Activated naive CD4-positive, alpha-beta T cell treated with anti-CD3 and anti-CD28 coated beads, Interleukin-2, amount 10 ng/mL, durations not matched to agents 7 days and 5 days (primary cell): Measurements from ENCODE around the gene CDK6.
"Not testable (repeated sequence)": the region's sequence is repeated elsewhere in the genome, so short reads cannot be mapped to it uniquely, and the experiment has no call there.

Source experiments
- CTCF ChIA-PET: fragments of 350-600 bp; sonication (Branson Sonifier 250); formaldehyde crosslinking; loops from one replicate; lab custom pipeline; 2021; ENCODE audit warnings: antibody characterized with exemption; lab: Charles Lee
- DNase-seq: peaks from one replicate; pipeline ENCODE4 v3.0.0-alpha.2; 2020
- H3K27ac Mint-ChIP-seq: one replicate; pipeline ENCODE4 v1.8.0; 2021; ENCODE audit warnings: mild to moderate bottlenecking, moderate library complexity, mixed read lengths
- H3K27me3 Mint-ChIP-seq: one replicate; pipeline ENCODE4 v1.8.0; 2021; ENCODE audit warnings: mild to moderate bottlenecking, mixed read lengths
- H3K36me3 Mint-ChIP-seq: one replicate; pipeline ENCODE4 v1.8.0; 2021; ENCODE audit warnings: mixed read lengths
- H3K4me1 Mint-ChIP-seq: one replicate; pipeline ENCODE4 v1.8.0; 2021; ENCODE audit warnings: mixed read lengths
- H3K4me3 Mint-ChIP-seq: one replicate; pipeline ENCODE4 v1.8.0; 2021; ENCODE audit warnings: mild to moderate bottlenecking, moderate library complexity, mixed read lengths
- H3K9me3 Mint-ChIP-seq: one replicate; pipeline ENCODE4 v1.8.0; 2021; ENCODE audit warnings: mixed read lengths

Gene CDK6

DNA sequence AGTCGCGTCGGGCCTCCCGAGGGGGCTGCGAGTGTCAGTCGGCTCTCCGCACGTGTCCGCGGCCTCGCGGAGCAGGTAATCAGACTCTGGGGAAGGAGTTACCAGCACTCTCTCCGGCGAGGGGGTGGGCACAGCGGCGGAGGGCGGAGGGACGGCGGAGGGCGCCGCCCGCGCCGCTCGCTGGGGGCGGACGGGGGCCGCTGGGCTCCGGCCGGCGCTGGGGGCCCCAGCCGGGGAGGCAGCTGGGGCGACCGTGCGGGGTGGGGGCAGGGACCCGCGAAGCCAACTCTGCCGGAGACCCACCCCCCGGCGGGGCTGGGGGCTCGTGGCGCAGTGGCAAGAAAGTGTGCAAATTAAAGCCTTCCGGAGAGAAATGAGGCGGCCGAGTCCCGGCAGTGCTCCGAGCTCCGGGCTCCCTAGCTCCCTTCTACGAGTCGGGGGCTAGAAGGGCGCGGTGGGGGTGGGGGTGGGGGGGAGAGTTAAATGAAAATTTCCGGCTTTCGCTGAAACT is at the start of gene CDK6:
CDK6 (minus strand) TSS at position 85 of the 511 bp plus-strand sequence. CDS start 3,250 bp downstream, outside the sequence.
- no peaks in the 10 kb centered on the region for H3K9me3 Mint-ChIP-seq
- DNase-seq = peak; percentile 81
- CTCF ChIA-PET = interaction anchor here (0.7 to 3.1 kb wide), 2 partner anchors 18 to 216 kb away, joined by 3 to 14 read pairs; no protein-coding TSS in a partner anchor
- H3K27ac Mint-ChIP-seq = peak within 1 kb of the TSS; percentile 87
- H3K27me3 Mint-ChIP-seq = peaks cover 41% of the 10 kb centered on the region
- H3K4me3 Mint-ChIP-seq = peak within 1 kb of the TSS; percentile 86
- peaks cover 30% of the 10 kb centered on the region for H3K36me3 Mint-ChIP-seq
- peaks cover 16% of the 10 kb centered on the region for H3K4me1 Mint-ChIP-seq

DNA sequence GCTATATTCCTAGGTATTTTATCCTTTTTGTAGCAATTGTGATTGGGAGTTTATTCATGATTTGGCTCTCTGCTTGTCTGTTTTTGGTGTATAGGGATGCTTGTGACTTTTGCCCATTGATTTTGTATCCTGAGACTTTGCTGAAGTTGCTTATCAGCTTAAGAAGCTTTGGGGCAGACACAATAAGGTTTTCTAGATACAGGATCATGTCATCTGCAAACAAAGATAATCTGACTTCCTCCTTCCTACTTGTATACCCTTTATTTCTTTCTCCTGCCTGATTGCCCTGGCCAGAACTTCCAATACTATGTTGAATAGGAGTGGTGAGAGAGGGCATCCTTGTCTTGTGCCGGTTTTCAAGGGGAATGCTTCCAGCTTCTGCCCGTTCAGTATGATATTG is 49.7 kb upstream of the CDK6 start:
- not testable (repeated sequence) for H3K4me3 Mint-ChIP-seq, H3K27ac Mint-ChIP-seq, H3K4me1 Mint-ChIP-seq, DNase-seq
- Mint-ChIP-seq H3K9me3 (peaks cover 41% of the 10 kb centered on the region), H3K27me3 (peaks cover 15% of the 10 kb centered on the region), H3K36me3 (peaks cover 15% of the 10 kb centered on the region)
- CTCF ChIA-PET = interaction anchor here (0.7 kb wide), 1 partner anchor 9 kb away, joined by 3 read pairs; no protein-coding TSS in a partner anchor

DNA sequence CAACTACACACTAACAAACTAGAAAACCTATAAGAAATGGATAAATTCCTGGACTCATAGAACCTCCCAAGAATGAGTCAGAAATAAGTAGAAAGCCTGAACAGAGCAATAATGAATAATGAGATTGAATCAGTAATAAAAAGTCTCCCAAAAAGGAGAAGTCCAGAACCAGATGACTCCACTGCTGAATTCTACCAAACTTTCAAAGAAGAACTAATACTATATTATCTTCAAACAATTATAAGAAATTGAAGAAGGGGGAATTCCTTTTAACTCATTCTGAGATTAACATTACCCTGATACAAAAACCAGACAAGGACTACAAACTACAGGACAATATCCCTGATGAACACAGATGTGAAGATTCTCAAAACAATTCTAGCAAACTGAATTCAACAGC is 47.8 kb upstream of the CDK6 start:
- peaks cover 12% of the 10 kb centered on the region for H3K27me3 Mint-ChIP-seq
- peaks cover 41% of the 10 kb centered on the region for H3K9me3 Mint-ChIP-seq
- DNase-seq = no peak
- H3K4me1 Mint-ChIP-seq = peaks cover 15% of the 10 kb centered on the region
- H3K27ac Mint-ChIP-seq = no peak overlapping the region
- CTCF ChIA-PET = no interaction called here
- no peak overlapping the region for H3K4me3 Mint-ChIP-seq
- peaks cover 15% of the 10 kb centered on the region for H3K36me3 Mint-ChIP-seq

DNA sequence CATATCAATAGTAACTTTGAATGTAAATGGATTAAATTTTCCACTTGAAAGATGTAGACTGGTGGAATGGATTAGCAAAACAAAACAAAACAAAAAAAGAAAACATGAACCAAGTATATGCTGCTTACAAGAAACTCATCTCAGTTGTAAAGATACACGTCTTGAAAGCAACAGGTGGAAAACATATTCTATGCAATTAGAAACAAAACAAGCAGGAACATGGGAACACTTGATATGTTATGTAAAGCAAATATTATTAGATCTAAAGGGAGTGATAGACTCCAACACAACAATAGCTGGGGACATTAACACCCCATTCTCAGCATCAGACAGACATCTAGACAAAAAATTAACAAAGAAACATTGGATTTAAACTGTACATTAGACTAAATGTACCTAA is 46.4 kb upstream of the CDK6 start:
- no peak for DNase-seq
- H3K36me3 Mint-ChIP-seq = peaks cover 15% of the 10 kb centered on the region
- CTCF ChIA-PET = no interaction called here
- H3K9me3 Mint-ChIP-seq = peaks cover 35% of the 10 kb centered on the region
- H3K27me3 Mint-ChIP-seq = peaks cover 5% of the 10 kb centered on the region
- H3K4me1 Mint-ChIP-seq = peaks cover 15% of the 10 kb centered on the region
- no peak overlapping the region for H3K27ac Mint-ChIP-seq
- H3K4me3 Mint-ChIP-seq = no peak overlapping the region

DNA sequence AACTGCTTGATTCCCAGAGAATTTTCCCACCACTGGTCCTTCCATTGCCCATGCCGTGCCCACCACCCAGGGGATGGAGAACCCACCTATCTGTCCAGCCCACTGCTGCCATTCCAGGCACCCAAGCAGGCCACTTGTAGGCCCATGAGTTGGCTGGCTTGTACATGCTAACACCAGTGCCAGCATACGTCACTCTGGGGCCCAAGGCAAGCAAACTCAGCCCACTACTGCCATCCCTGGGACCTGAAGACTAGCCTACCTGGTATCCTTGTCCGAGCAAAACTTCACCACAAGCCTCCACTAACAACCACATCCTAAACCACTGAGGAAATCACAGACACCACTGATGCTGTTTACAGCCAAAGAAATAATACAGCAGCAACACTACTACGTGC is 44.7 kb upstream of the CDK6 start:
- Mint-ChIP-seq H3K27ac (no peak overlapping the region), H3K36me3 (peaks cover 14% of the 10 kb centered on the region), H3K9me3 (peaks cover 23% of the 10 kb centered on the region), H3K4me1 (peaks cover 27% of the 10 kb centered on the region), H3K4me3 (no peak overlapping the region), H3K27me3 (peaks cover 2% of the 10 kb centered on the region)
- CTCF ChIA-PET = interaction anchor here (1.0 to 1.2 kb wide), 2 partner anchors 156 to 173 kb away, joined by 3 to 4 read pairs; no protein-coding TSS in a partner anchor
- no peak for DNase-seq

DNA sequence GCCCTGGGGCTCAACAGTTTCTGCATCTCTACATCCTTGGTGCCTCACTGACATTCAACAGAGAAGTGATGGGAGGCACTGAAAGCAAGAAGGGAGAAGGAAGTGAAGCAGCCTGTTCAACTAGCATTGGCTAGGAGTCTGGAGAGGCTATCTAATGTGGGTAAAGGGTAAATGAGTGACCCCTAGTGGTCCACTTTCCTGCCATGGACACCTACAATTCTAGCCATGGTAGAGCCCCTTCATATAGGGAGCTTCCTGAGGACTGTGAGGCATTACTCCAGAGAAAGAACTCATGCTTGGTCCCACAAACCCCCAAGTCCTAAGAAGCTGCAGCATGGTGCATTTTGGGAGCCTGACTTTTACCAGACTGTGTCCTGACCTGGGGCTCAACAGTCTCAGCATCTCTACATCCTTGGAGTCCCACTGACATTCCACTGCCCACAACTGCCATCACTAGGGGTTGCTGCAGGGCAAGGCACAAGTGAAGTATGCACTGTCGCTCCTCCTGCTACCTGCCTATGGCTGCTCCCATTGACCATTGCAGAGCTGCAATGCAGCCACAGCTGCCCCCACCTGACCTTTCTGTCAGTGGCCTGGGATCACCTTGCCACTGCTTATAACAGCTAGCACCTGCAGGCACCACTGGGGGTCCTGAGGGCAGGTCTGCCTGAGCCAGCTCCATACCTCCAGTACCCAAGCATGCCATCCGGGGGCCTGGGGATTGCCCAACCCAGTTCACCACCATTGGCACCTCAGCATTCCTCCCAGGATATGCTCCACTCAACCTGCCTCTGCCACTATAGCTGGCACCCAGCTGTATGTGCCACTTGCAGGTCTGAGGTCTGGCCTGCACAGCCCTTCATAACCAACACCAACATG is 44.1 kb upstream of the CDK6 start:
- H3K36me3 Mint-ChIP-seq = peaks cover 14% of the 10 kb centered on the region
- H3K27me3 Mint-ChIP-seq = no peaks in the 10 kb centered on the region
- no peak overlapping the region for H3K4me3 Mint-ChIP-seq
- H3K27ac Mint-ChIP-seq = no peak overlapping the region
- H3K9me3 Mint-ChIP-seq = peaks cover 20% of the 10 kb centered on the region
- CTCF ChIA-PET = interaction anchor here (0.6 to 1.2 kb wide), 4 partner anchors 156 to 352 kb away, joined by 3 to 4 read pairs (median 3); partner anchors contain the start of gene VPS50
- DNase-seq = no peak
- H3K4me1 Mint-ChIP-seq = peaks cover 28% of the 10 kb centered on the region

DNA sequence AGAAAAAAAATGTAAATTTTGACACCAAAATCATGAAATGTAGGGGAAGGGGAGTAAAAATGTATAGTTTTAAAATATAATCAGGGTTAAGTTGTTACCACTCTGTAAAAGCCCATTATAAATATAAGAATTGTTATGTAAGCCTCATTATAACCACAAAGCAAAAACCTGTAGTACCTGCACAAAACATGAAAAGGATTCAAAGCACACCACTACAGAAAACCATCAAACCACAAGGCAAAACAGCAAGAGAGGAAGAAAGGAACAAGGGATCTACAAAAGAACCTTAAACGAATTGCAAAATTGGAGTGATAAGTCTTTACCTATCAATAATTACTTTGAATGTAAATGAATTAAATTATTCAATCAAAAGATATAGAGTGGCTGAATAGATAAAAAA is 41.0 kb upstream of the CDK6 start:
- H3K27me3 Mint-ChIP-seq = no peaks in the 10 kb centered on the region
- no peak overlapping the region for H3K27ac Mint-ChIP-seq
- peaks cover 7% of the 10 kb centered on the region for H3K36me3 Mint-ChIP-seq
- CTCF ChIA-PET = interaction anchor here (0.9 kb wide), 1 partner anchor 8 kb away, joined by 3 read pairs; no protein-coding TSS in a partner anchor
- no peak for DNase-seq
- H3K9me3 Mint-ChIP-seq = peaks cover 14% of the 10 kb centered on the region
- no peak overlapping the region for H3K4me3 Mint-ChIP-seq
- peaks cover 35% of the 10 kb centered on the region for H3K4me1 Mint-ChIP-seq

DNA sequence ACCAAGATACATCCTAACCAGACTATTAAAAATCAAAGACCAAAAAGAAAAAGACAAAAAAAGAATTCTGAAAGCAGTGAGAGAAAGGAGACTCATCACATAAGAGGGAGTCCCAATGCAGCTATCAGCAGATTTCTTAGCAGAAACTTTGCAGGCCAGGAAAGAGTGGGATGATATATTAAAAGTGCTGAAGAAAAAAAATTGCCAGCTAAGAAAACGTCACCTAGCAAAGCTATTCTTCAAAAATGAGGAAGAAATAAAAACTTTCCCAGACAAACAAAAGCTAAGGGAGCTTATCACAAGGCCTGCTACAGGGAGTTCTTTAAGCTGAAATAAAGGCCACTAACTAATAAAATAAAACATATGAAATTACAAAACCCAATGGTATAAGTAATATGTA is 40.5 kb upstream of the CDK6 start:
- no peak for DNase-seq
- H3K4me1 Mint-ChIP-seq = peaks cover 35% of the 10 kb centered on the region
- no peaks in the 10 kb centered on the region for H3K27me3 Mint-ChIP-seq
- peaks cover 9% of the 10 kb centered on the region for H3K9me3 Mint-ChIP-seq
- no peak overlapping the region for H3K27ac Mint-ChIP-seq
- H3K36me3 Mint-ChIP-seq = peaks cover 4% of the 10 kb centered on the region
- no peak overlapping the region for H3K4me3 Mint-ChIP-seq
- CTCF ChIA-PET = interaction anchor here (0.9 kb wide), 1 partner anchor 9 kb away, joined by 3 read pairs; no protein-coding TSS in a partner anchor

DNA sequence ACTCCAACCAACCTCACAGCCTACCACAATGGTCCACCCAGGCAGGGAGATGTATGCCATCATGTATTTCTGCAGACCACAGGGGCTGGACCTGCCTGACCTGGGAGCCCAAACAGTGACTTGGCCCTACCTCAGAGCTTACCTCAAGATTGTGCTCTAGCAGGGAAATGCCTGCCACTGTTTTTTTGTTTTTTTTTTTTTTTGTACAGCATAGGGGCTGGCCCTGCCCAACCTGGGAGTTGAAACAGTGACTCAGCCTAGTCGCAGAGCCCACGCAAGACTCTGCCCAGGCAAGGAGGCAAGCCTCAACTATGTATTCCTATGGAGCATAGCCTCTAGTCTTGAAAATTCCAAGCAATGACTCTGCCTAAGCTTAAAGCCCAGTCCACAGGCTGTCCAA is 39.3 kb upstream of the CDK6 start:
- CTCF ChIA-PET = no interaction called here
- Mint-ChIP-seq H3K27me3 (peaks cover 3% of the 10 kb centered on the region), H3K9me3 (peaks cover 7% of the 10 kb centered on the region), H3K36me3 (peaks cover 3% of the 10 kb centered on the region), H3K4me1 (peaks cover 27% of the 10 kb centered on the region), H3K4me3 (no peak overlapping the region), H3K27ac (no peak overlapping the region)
- no peak for DNase-seq

DNA sequence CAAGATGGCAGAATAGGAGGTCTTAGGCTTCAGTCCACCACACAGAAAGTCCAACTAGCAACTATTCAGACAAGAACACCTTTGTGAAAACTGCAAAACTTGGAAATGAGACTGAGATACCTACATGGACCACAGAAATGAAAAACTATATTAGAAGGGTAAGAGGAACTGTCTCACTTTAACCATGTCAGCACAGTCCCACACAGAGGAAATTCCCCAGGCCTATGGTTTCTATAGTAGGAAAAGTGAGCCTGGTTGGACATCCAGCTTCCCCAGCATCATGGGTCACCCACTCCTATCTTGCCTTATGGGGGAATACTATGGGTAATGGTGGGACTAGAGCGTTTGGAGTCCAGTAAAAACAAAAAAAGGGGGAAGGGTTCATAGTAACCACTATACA is 38.8 kb upstream of the CDK6 start:
- no peak for DNase-seq
- H3K4me1 Mint-ChIP-seq = peaks cover 24% of the 10 kb centered on the region
- no peak overlapping the region for H3K4me3 Mint-ChIP-seq
- H3K27ac Mint-ChIP-seq = no peak overlapping the region
- H3K27me3 Mint-ChIP-seq = peaks cover 4% of the 10 kb centered on the region
- H3K9me3 Mint-ChIP-seq = peaks cover 10% of the 10 kb centered on the region
- CTCF ChIA-PET = interaction anchor here (0.7 kb wide), 1 partner anchor 10 kb away, joined by 3 read pairs; no protein-coding TSS in a partner anchor
- peaks cover 5% of the 10 kb centered on the region for H3K36me3 Mint-ChIP-seq

DNA sequence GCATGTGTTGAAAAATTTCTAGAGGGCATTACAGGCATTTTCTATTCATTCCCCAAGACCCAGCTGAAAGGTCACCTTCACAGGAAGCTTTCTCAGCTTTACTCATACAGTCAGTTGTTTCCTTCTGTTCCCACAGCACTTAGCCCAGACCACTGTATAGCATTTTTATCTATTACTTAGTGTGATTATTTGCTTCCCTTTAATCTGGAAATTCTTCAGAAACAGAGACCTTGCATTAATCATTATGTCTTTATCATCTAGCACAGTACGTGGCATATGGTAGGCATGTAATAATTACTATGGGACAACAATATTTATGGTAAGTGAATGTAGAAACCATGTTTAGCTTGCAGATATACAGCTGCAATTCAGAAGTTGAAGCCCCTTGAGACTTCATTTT is 38.2 kb upstream of the CDK6 start:
- Mint-ChIP-seq H3K27me3 (peaks cover 4% of the 10 kb centered on the region), H3K9me3 (peaks cover 14% of the 10 kb centered on the region), H3K36me3 (peaks cover 7% of the 10 kb centered on the region), H3K4me3 (no peak overlapping the region), H3K4me1 (peaks cover 21% of the 10 kb centered on the region), H3K27ac (no peak overlapping the region)
- no peak for DNase-seq
- CTCF ChIA-PET = interaction anchor here (0.7 kb wide), 1 partner anchor 10 kb away, joined by 3 read pairs; no protein-coding TSS in a partner anchor

DNA sequence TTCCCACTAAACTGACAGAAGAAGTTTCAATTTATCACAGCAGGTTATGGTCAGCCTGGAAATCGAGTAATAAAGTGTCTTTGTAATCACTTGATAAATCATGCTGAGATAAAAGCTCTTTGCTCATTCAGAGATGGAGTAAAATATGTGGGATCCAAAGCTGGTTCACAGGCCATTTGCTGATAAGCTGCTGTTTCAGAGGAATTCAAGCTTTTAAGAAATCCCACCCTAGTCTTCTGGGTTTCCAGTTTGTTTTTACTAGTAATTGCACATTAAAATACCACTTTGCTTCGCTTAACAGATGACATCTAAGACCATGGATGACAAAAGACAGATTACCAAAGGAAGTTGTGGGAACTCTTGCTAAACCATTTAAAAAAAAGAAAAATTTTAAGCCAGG is 37.4 kb upstream of the CDK6 start:
- H3K4me1 Mint-ChIP-seq = peaks cover 20% of the 10 kb centered on the region
- DNase-seq = no peak
- peaks cover 4% of the 10 kb centered on the region for H3K27me3 Mint-ChIP-seq
- H3K4me3 Mint-ChIP-seq = no peak overlapping the region
- CTCF ChIA-PET = no interaction called here
- H3K27ac Mint-ChIP-seq = no peak overlapping the region
- H3K36me3 Mint-ChIP-seq = peaks cover 7% of the 10 kb centered on the region
- peaks cover 22% of the 10 kb centered on the region for H3K9me3 Mint-ChIP-seq

DNA sequence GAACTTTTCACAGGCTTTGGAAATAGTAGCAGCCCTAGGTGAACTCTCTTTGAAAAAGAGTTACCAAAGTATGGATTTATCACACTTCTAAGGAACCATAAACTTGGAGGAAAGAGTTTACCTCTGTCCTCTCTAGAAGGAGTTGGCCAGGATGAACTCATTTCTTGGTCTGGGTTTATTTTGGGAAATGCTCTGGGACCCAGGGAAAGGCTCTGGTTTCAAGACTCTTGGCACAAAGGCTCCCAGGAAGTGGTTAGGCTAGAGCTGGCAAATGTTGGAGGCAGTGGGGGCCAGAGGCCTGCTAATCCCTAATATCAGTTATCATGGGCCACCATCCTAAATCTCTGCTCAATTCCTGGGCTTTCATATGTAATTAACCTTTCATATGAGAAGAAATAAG is 36.3 kb upstream of the CDK6 start:
- DNase-seq = no peak
- Mint-ChIP-seq H3K4me3 (no peak overlapping the region), H3K36me3 (peaks cover 12% of the 10 kb centered on the region)

DNA sequence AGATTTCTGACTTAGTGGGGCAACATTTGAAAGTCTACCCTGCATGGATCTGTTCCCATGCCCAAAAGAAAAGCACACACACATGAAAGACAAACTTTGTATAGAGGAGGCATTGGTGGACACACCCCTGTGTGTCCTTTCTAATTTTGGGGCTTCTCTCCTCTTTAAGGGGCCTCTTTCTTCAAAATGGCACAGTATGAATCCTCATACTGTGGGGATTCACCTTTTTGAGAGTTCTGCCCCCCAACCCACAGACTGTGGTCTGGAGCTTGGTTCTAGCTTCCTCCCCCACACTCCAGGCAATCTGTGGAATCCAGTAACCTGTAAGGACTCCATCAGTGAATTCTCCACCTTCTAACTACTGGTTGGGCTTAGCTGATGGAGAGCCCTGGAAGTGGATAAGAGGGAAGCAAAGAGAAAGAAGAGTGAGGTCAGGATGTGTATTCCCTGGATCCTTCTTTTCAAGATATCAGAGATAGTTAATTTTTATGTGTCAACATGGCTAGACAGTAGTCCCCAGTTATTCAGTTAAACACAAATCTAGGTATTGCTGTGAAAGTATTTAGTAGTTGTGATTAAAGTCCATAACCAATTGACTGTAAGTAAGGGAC is 32.4 kb upstream of the CDK6 start:
- peaks cover 4% of the 10 kb centered on the region for H3K27me3 Mint-ChIP-seq
- CTCF ChIA-PET = no interaction called here

More for the DNA sequence above, 36.3 kb upstream of the CDK6 start:
- Mint-ChIP-seq H3K27me3 (peaks cover 4% of the 10 kb centered on the region), H3K4me1 (peaks cover 20% of the 10 kb centered on the region), H3K27ac (no peak overlapping the region), H3K9me3 (peaks cover 28% of the 10 kb centered on the region)
- CTCF ChIA-PET = no interaction called here

More for the DNA sequence above, 32.4 kb upstream of the CDK6 start:
- Mint-ChIP-seq H3K4me3 (no peak overlapping the region), H3K9me3 (peaks cover 31% of the 10 kb centered on the region), H3K27ac (no peak overlapping the region), H3K36me3 (peaks cover 12% of the 10 kb centered on the region), H3K4me1 (peaks cover 2% of the 10 kb centered on the region)
- no peak for DNase-seq
